Gastroesophageal sphincter (tissue), 4 donors: ENCODE results near the gene DOK6. TPM values are rescaled to one million over a fixed set of nuclear protein-coding genes. Genes with fewer than 3 reads are reported as not detected.

Experiments
- ATAC-seq: fragments of 150-250 bp; one replicate; pipeline ENCODE4 v1.9.1; 2016; ENCODE audit warnings: mild to moderate bottlenecking, moderate library complexity
- H3K27ac ChIP-seq, 4 donors: fragments of 200-600 bp; sonication (generic) in 3 of 4; 1 replicate in 3 of 4; 2 replicates in 1 of 4; pipeline ENCODE4 v1.5.1; 2016 to 2019
- H3K27me3 ChIP-seq: fragments of 200-600 bp; sonication (generic); one replicate; pipeline ENCODE4 v1.5.1; 2019
- H3K36me3 ChIP-seq, 2 donors: fragments of 200-600 bp; sonication (generic); one replicate each; pipeline ENCODE4 v1.5.1; 2019; ENCODE audit warnings: control low read depth in 1 of 2
- H3K4me1 ChIP-seq, 3 donors: fragments of 200-600 bp; sonication (generic); 1 replicate in 2 of 3; 2 replicates in 1 of 3; pipeline ENCODE4 v1.5.1; 2016 to 2019; ENCODE audit warnings: control low read depth in 2 of 3
- H3K4me3 ChIP-seq, 2 donors: fragments of 200-600 bp; sonication (generic); one replicate each; pipeline ENCODE4 v1.5.1; 2019; ENCODE audit warnings: mild to moderate bottlenecking in 1 of 2, moderate library complexity in 1 of 2
- H3K9me3 ChIP-seq, 3 donors: fragments of 200-600 bp; sonication (generic); one replicate each; pipeline ENCODE4 v1.5.1; 2017 to 2019; ENCODE audit warnings: control low read depth in 2 of 3
- EP300 ChIP-seq: sonication (generic); formaldehyde crosslinking; IDR thresholded peaks from one replicate; pipeline ENCODE4 v1.6.1; 2017; ENCODE audit warnings: antibody characterized with exemption, mild to moderate bottlenecking
- POLR2A ChIP-seq, 2 donors: fragments of 450-650 bp; IDR thresholded peaks; one replicate each; pipeline ENCODE4 v1.6.1; 2017; ENCODE audit warnings: antibody characterized with exemption in 2 of 2, mild to moderate bottlenecking in 2 of 2, moderate library complexity in 1 of 2
- POLR2AphosphoS5 ChIP-seq: sonication (generic); formaldehyde crosslinking; IDR thresholded peaks from one replicate; pipeline ENCODE4 v1.6.1; 2017; ENCODE audit warnings: antibody characterized with exemption
- WGBS, 2 donors: methylation state at CpG; one replicate each; pipeline ENCODE4 v1.1.5; 2018; ENCODE audit warnings: low coverage in 1 of 2; 5-methylcytosine and 5-hydroxymethylcytosine counted together
- total RNA-seq, 4 donors: library from RNA; depleted of rRNA; stranded (reverse); fragments of >200 nt; gene quantifications; one replicate each; pipeline ENCODE4 v1.1.0, GENCODE V29; 2016
- TF ChIP-seq, protein P1 (sequence below), 4 experiments: fragments of 200-600 bp in 2 of 4; fragments of 450-650 bp in 2 of 4; sonication (generic) in 1 of 4; IDR thresholded peaks; one replicate each; pipeline ENCODE4 v1.5.1; 2017 to 2019; ENCODE audit warnings: antibody characterized with exemption in 4 of 4, mild to moderate bottlenecking in 2 of 4, moderate library complexity in 2 of 4

DOK6 gene
- total RNA-seq, 4 donors from 2014 or later = 0.62 to 3.4 (median 2.7) TPM

DNA sequence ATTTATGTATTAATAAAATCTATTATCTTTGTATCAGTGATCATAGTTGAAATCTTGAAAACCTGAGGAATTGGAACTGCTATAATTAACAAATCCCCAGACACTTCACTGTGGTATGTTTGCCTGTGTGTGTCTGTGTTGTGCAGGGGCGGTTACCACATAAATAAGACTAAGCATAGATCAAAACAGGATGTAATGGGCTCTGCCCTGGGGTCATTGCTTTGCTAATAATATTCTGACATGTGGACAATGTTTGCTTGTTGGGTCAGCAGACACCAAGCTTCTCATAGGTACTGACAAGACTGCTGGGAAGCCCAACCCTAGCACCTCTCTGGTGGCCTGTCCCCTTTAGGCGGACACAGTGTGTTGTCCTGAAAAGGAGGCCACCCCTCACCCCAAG, 35.8 kb upstream of the DOK6 start:
- no peak for ATAC-seq
- Histone ChIP-seq H3K4me3 (no peak overlapping the region), H3K36me3 (no peaks in the 10 kb centered on the region), H3K27ac (no peak overlapping the region), H3K27me3 (peaks cover 3% of the 10 kb centered on the region), H3K9me3 (peaks cover 0 to 11% (median 0%) of the 10 kb centered on the region in 3 donors), H3K4me1 (no peaks in the 10 kb centered on the region)
- no peak for TF ChIP-seq POLR2A (IDR thresholded peaks at IDR 0.05)
- no peak for TF ChIP-seq EP300
- TF ChIP-seq, protein P1, sequence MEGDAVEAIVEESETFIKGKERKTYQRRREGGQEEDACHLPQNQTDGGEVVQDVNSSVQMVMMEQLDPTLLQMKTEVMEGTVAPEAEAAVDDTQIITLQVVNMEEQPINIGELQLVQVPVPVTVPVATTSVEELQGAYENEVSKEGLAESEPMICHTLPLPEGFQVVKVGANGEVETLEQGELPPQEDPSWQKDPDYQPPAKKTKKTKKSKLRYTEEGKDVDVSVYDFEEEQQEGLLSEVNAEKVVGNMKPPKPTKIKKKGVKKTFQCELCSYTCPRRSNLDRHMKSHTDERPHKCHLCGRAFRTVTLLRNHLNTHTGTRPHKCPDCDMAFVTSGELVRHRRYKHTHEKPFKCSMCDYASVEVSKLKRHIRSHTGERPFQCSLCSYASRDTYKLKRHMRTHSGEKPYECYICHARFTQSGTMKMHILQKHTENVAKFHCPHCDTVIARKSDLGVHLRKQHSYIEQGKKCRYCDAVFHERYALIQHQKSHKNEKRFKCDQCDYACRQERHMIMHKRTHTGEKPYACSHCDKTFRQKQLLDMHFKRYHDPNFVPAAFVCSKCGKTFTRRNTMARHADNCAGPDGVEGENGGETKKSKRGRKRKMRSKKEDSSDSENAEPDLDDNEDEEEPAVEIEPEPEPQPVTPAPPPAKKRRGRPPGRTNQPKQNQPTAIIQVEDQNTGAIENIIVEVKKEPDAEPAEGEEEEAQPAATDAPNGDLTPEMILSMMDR (IDR thresholded peaks at IDR 0.05) = no peak
- TF ChIP-seq POLR2AphosphoS5 = no peak
- 67% methylated on average over 1 to 2 of the region's 2 CpGs for WGBS, 2 donors

DNA sequence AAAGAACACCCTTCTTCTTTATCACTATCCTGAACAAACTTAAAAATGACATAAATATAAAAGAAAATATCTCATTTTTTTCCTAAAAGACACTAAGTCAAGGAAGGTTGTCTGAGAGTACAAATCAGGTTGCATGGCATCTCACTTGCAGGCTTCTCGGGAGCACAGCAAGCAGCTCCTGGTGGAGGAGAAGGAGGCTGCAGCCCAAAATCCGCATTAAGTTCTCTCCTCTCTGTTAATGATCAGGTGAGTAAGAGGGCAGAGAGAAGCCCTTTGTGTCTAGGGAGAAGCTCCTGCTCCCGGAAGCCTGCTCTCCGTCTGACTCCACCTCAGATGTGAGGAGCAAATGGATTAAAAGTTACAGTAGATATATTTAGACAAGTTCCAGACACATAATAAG, 35.0 kb upstream of the DOK6 start:
- no peak overlapping the region for H3K4me3 ChIP-seq
- TF ChIP-seq EP300 (no peak), POLR2AphosphoS5 (no peak), POLR2A (IDR thresholded peaks at IDR 0.05) (no peak)
- TF ChIP-seq, protein P1 (IDR thresholded peaks at IDR 0.05) = no peak
- ATAC-seq = no peak
- H3K27ac ChIP-seq = no peak overlapping the region
- WGBS, 2 donors = 57 to 70% methylated on average over 3 to 4 of the region's 4 CpGs
- H3K27me3 ChIP-seq = peaks cover 3% of the 10 kb centered on the region
- H3K4me1 ChIP-seq = no peaks in the 10 kb centered on the region
- no peaks in the 10 kb centered on the region for H3K36me3 ChIP-seq
- peaks cover 0 to 4% (median 0%) of the 10 kb centered on the region in 3 donors for H3K9me3 ChIP-seq

DNA sequence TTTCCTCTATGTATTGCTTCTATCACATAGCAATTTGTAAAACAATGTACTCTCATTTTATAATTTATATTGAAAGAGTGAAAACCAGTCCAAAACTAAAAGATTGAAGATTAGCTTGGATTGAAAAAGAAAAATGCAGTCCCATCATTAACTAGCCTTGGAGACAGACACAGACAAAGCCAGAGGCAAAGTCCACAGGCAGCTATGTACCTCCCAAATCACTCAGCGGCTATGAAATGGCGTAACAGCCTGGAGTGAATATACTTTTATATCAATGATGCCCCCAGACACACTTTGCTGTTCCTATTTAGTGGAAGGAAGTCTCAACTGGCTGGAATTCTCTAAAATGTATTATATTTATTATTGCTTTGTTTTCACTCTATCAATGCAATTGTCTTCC, 33.6 kb upstream of the DOK6 start:
- H3K27me3 ChIP-seq = peaks cover 3% of the 10 kb centered on the region
- H3K36me3 ChIP-seq = no peaks in the 10 kb centered on the region
- H3K27ac ChIP-seq = no peak overlapping the region
- no peaks in the 10 kb centered on the region for H3K4me1 ChIP-seq
- ATAC-seq = no peak
- H3K4me3 ChIP-seq = no peak overlapping the region
- TF ChIP-seq POLR2A (IDR thresholded peaks at IDR 0.05) (no peak), POLR2AphosphoS5 (no peak)
- 94 to 100% methylated on average over 2 of the region's 2 CpGs for WGBS, 2 donors
- H3K9me3 ChIP-seq = no peaks in the 10 kb centered on the region

DNA sequence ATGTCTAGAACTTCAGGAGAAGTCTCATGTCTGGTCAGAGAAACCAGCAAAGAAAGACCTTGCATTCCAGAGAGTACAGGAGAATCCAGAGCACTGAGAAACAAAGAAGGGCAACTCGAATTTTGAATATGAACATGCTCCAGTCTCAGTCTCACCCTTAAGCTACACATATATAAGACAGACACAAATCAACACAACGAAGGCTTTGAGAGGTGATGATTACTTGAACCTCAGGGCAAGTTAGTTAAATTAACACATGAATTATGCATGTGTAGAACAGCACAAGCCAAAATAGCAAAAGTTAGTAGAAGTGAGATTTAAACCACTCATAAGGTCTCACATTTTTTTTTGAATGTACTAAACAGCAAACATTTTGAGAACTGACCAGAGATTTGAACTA, 29.0 kb upstream of the DOK6 start:
- ATAC-seq = no peak
- 57 to 61% methylated on average over 2 of the region's 2 CpGs for WGBS, 2 donors
- H3K27ac ChIP-seq = no peak overlapping the region

DNA sequence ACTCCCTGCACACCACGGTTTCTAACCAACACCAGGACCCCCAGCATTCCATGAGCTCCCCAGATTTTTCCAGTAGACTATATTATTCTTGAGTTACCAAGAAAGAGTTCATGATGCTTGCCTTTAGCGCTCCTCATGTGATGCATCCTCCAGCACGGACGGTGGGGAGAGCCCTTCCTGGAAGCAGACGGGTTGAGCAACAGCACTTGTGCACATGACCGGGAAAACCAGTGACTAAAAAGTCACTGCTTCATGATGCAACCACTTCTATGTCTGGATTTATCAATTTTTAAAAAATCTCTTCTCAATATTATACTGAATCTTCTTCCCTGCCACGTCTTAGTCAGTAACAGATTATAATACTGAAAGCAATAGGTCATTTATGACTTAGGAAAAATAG, 20.4 kb upstream of the DOK6 start:
- Histone ChIP-seq H3K9me3 (no peaks in the 10 kb centered on the region), H3K4me3 (no peak overlapping the region), H3K27me3 (no peaks in the 10 kb centered on the region), H3K36me3 (no peaks in the 10 kb centered on the region), H3K27ac (no peak overlapping the region), H3K4me1 (no peaks in the 10 kb centered on the region)
- WGBS, 2 donors = 78 to 100% methylated on average over 1 to 7 of the region's 7 CpGs
- ATAC-seq = no peak
- TF ChIP-seq POLR2A (IDR thresholded peaks at IDR 0.05) (no peak), EP300 (no peak), POLR2AphosphoS5 (no peak)
- TF ChIP-seq, protein P1 (IDR thresholded peaks at IDR 0.05) = no peak

More for the DNA sequence above, 29.0 kb upstream of the DOK6 start:
- Histone ChIP-seq H3K36me3 (no peaks in the 10 kb centered on the region), H3K9me3 (no peaks in the 10 kb centered on the region), H3K27me3 (peaks cover 3% of the 10 kb centered on the region), H3K4me1 (no peaks in the 10 kb centered on the region), H3K4me3 (no peak overlapping the region)
- TF ChIP-seq POLR2AphosphoS5 = no peak

DNA sequence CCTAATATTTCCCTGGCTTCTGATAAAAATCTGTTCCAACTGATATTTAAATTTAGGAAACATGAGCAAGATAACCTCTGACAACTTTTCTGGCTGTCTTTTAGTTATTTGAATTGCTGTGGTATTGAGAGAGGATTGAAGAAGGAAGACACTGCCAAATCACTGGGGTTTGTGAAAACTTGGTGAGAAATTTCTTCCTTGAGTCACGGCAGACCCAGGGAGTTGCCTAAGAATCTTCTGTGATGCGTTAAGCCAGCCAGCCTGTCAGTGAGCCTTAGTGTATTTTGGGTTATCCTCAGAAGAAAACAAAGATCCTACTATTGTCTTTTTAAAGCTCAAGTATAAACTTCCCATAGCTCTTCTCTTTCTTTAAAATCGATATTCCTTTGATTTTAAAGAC, 17.5 kb upstream of the DOK6 start:
- no peak for ATAC-seq
- TF ChIP-seq EP300 (no peak), POLR2A (IDR thresholded peaks at IDR 0.05) (no peak), POLR2AphosphoS5 (no peak)
- TF ChIP-seq, protein P1 (IDR thresholded peaks at IDR 0.05) = no peak

More for the DNA sequence above, 17.5 kb upstream of the DOK6 start:
- 24 to 40% methylated on average over 3 of the region's 3 CpGs for WGBS, 2 donors
- Histone ChIP-seq H3K27ac (no peak overlapping the region), H3K4me3 (no peak overlapping the region), H3K27me3 (no peaks in the 10 kb centered on the region), H3K36me3 (no peaks in the 10 kb centered on the region), H3K4me1 (no peaks in the 10 kb centered on the region), H3K9me3 (no peaks in the 10 kb centered on the region)
